H1 (cell line): ENCODE results near the gene RIPOR2. TPM values are rescaled to one million over a fixed set of nuclear protein-coding genes. Genes with fewer than 3 reads are reported as not detected.

ENCODE experiments used
- polyA plus RNA-seq, 7 experiments: library from polyadenylated mRNA; depleted of rRNA in 3 of 7; stranded (reverse) in 5 of 7; unstranded in 2 of 7; fragments of >200 nt in 5 of 7; fragments of 200-250 nt in 2 of 7; gene quantifications; 1 replicate in 5 of 7; 2 replicates in 1 of 7; 4 replicates in 1 of 7; pipeline versions ENCODE4 v1.2.1 to v1.2.3, GENCODE V29; 2011 to 2013; ENCODE audit warnings: missing spikeins in 2 of 7, mixed read lengths in 2 of 7
- total RNA-seq: library from RNA; stranded (reverse); fragmentation: NEBNext Ultra II Directional; extraction: Animal tissue kit (Norgen Biotek cat#: 25700); gene quantifications from 2 replicates; pipeline ENCODE4 v1.2.1, GENCODE V29; 2021
- TF ChIP-seq, protein P1 (sequence below): fragments of 300-600 bp; sonication (generic); IDR thresholded peaks from 2 replicates; pipeline ENCODE4 v1.7.1; 2012; ENCODE audit warnings: low read length, moderate library complexity, mild to moderate bottlenecking, inconsistent platforms; ENCODE audit not compliant: insufficient replicate concordance

The RIPOR2 gene
- total and polyA plus RNA-seq, 2 of the 8 experiments (the other 6 are each of a cell fraction or from before 2014, with no cell fraction given), result 16.7 to 45.6 TPM

DNA sequence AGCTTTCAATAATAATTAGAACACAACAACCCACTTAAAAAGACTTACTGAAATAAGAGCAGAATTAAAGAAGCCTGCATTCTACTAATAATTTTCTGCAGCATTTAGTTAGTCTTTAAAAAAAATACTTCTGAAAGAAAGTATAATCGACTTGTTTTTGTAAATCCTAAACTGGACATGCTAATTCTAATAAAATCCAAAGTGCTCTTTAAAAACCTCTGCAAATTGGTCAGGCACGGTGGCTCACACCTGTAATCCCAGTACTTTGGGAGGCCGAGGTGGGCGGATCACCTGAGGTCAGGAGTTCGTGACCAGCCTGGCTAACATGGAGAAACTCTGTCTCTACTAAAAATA, 79.5 kb downstream of the RIPOR2 start (continued):
- TF ChIP-seq, protein P1, sequence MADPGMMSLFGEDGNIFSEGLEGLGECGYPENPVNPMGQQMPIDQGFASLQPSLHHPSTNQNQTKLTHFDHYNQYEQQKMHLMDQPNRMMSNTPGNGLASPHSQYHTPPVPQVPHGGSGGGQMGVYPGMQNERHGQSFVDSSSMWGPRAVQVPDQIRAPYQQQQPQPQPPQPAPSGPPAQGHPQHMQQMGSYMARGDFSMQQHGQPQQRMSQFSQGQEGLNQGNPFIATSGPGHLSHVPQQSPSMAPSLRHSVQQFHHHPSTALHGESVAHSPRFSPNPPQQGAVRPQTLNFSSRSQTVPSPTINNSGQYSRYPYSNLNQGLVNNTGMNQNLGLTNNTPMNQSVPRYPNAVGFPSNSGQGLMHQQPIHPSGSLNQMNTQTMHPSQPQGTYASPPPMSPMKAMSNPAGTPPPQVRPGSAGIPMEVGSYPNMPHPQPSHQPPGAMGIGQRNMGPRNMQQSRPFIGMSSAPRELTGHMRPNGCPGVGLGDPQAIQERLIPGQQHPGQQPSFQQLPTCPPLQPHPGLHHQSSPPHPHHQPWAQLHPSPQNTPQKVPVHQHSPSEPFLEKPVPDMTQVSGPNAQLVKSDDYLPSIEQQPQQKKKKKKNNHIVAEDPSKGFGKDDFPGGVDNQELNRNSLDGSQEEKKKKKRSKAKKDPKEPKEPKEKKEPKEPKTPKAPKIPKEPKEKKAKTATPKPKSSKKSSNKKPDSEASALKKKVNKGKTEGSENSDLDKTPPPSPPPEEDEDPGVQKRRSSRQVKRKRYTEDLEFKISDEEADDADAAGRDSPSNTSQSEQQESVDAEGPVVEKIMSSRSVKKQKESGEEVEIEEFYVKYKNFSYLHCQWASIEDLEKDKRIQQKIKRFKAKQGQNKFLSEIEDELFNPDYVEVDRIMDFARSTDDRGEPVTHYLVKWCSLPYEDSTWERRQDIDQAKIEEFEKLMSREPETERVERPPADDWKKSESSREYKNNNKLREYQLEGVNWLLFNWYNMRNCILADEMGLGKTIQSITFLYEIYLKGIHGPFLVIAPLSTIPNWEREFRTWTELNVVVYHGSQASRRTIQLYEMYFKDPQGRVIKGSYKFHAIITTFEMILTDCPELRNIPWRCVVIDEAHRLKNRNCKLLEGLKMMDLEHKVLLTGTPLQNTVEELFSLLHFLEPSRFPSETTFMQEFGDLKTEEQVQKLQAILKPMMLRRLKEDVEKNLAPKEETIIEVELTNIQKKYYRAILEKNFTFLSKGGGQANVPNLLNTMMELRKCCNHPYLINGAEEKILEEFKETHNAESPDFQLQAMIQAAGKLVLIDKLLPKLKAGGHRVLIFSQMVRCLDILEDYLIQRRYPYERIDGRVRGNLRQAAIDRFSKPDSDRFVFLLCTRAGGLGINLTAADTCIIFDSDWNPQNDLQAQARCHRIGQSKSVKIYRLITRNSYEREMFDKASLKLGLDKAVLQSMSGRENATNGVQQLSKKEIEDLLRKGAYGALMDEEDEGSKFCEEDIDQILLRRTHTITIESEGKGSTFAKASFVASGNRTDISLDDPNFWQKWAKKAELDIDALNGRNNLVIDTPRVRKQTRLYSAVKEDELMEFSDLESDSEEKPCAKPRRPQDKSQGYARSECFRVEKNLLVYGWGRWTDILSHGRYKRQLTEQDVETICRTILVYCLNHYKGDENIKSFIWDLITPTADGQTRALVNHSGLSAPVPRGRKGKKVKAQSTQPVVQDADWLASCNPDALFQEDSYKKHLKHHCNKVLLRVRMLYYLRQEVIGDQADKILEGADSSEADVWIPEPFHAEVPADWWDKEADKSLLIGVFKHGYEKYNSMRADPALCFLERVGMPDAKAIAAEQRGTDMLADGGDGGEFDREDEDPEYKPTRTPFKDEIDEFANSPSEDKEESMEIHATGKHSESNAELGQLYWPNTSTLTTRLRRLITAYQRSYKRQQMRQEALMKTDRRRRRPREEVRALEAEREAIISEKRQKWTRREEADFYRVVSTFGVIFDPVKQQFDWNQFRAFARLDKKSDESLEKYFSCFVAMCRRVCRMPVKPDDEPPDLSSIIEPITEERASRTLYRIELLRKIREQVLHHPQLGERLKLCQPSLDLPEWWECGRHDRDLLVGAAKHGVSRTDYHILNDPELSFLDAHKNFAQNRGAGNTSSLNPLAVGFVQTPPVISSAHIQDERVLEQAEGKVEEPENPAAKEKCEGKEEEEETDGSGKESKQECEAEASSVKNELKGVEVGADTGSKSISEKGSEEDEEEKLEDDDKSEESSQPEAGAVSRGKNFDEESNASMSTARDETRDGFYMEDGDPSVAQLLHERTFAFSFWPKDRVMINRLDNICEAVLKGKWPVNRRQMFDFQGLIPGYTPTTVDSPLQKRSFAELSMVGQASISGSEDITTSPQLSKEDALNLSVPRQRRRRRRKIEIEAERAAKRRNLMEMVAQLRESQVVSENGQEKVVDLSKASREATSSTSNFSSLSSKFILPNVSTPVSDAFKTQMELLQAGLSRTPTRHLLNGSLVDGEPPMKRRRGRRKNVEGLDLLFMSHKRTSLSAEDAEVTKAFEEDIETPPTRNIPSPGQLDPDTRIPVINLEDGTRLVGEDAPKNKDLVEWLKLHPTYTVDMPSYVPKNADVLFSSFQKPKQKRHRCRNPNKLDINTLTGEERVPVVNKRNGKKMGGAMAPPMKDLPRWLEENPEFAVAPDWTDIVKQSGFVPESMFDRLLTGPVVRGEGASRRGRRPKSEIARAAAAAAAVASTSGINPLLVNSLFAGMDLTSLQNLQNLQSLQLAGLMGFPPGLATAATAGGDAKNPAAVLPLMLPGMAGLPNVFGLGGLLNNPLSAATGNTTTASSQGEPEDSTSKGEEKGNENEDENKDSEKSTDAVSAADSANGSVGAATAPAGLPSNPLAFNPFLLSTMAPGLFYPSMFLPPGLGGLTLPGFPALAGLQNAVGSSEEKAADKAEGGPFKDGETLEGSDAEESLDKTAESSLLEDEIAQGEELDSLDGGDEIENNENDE, result no peak
